ENCODE data around the gene PTPRO.

PTPRO gene

GRCh38 chr12:15322164-15323061 is at the start of gene PTPRO:
PTPRO (plus strand) TSS chr12:15322508.
- no peak for DNase-seq

- no peak for DNase-seq
Observed at GRCh38 chr12:15273896-15274295, 48.4 kb upstream of the PTPRO start.

- DNase-seq = no peak
Observed at GRCh38 chr12:15274561-15274967, 47.7 kb upstream of the PTPRO start.

- DNase-seq = no peak
Observed at GRCh38 chr12:15276088-15276698, 46.1 kb upstream of the PTPRO start.

- no peak for DNase-seq
Observed at GRCh38 chr12:15278816-15279658, 43.3 kb upstream of the PTPRO start.

- DNase-seq = no peak
Observed at GRCh38 chr12:15280930-15281329, 41.4 kb upstream of the PTPRO start.

GRCh38 chr12:15289192-15289591 is 33.1 kb upstream of the PTPRO start:
- no peak for DNase-seq

GRCh38 chr12:15293731-15294130 is 28.6 kb upstream of the PTPRO start:
- DNase-seq = no peak

- DNase-seq = no peak
Observed at GRCh38 chr12:15299947-15300346, 22.4 kb upstream of the PTPRO start.

GRCh38 chr12:15304296-15304695 is 18.0 kb upstream of the PTPRO start:
- DNase-seq = no peak

- no peak for DNase-seq
Observed at GRCh38 chr12:15306605-15307004, 15.7 kb upstream of the PTPRO start.

GRCh38 chr12:15307079-15307478 is 15.2 kb upstream of the PTPRO start:
- DNase-seq = no peak

- no peak for DNase-seq
Observed at GRCh38 chr12:15318841-15319240, 3.5 kb upstream of the PTPRO start.

- DNase-seq = no peak
Observed at GRCh38 chr12:15320881-15321280, 1.4 kb upstream of the PTPRO start.

- DNase-seq = no peak
Observed at GRCh38 chr12:15323480-15323879, 1.2 kb downstream of the PTPRO start.

GRCh38 chr12:15329891-15330290 is 7.6 kb downstream of the PTPRO start:
- DNase-seq = no peak

GRCh38 chr12:15334225-15334624 is 11.9 kb downstream of the PTPRO start:
- no peak for DNase-seq

GRCh38 chr12:15335959-15336358 is 13.7 kb downstream of the PTPRO start:
- no peak for DNase-seq

GRCh38 chr12:15336768-15337553 is 14.7 kb downstream of the PTPRO start:
- DNase-seq = no peak

- DNase-seq = no peak
Observed at GRCh38 chr12:15341371-15341770, 19.1 kb downstream of the PTPRO start.

GRCh38 chr12:15344561-15344960 is 22.3 kb downstream of the PTPRO start:
- DNase-seq = no peak

GRCh38 chr12:15346488-15346887 is 24.2 kb downstream of the PTPRO start:
- no peak for DNase-seq

- DNase-seq = no peak
Observed at GRCh38 chr12:15350643-15351042, 28.3 kb downstream of the PTPRO start.
